Measurements from ENCODE around the gene DCST2.

The DCST2 gene

GRCh38 chr1:155038602-155039307 is 5.2 kb upstream of the DCST2 start:
- no peak overlapping the region for H3K9ac ChIP-seq (ENCODE audit: low read length in 5 of 5)
- H3K4me3 ChIP-seq (ENCODE audit: low read depth in 1 of 5, low read length in 5 of 5), result no peak overlapping the region

GRCh38 chr1:155037851-155038441 is 4.4 kb upstream of the DCST2 start:
- H3K27ac ChIP-seq (ENCODE audit: low read depth, low read length), result no peak overlapping the region
- H3K4me3 ChIP-seq (ENCODE audit: low read depth in 1 of 5, low read length in 5 of 5), result no peak overlapping the region
- no peaks in the 10 kb centered on the region for H3K9me3 ChIP-seq (ENCODE audit: control insufficient read depth in 5 of 5, low read length in 5 of 5)
- no peaks in the 10 kb centered on the region for H3K36me3 ChIP-seq (ENCODE audit: control insufficient read depth in 5 of 5, insufficient read depth in 5 of 5, low read length in 5 of 5)
- H3K4me1 ChIP-seq (ENCODE audit: control insufficient read depth in 5 of 5, insufficient read depth in 5 of 5, low read length in 5 of 5), result peaks cover 0 to 23% (median 18%) of the 10 kb centered on the region in 5 donors
- H3K27me3 ChIP-seq (ENCODE audit: control insufficient read depth in 5 of 5, insufficient read depth in 4 of 5, low read length in 5 of 5), result no peaks in the 10 kb centered on the region
- H3K9ac ChIP-seq (ENCODE audit: low read length in 5 of 5), result no peak overlapping the region

More at GRCh38 chr1:155038602-155039307, 5.2 kb upstream of the DCST2 start:
- H3K9me3 ChIP-seq (ENCODE audit: control insufficient read depth in 5 of 5, low read length in 5 of 5), result no peaks in the 10 kb centered on the region
- H3K27me3 ChIP-seq (ENCODE audit: control insufficient read depth in 5 of 5, insufficient read depth in 4 of 5, low read length in 5 of 5), result no peaks in the 10 kb centered on the region
- no peak overlapping the region for H3K27ac ChIP-seq (ENCODE audit: low read depth, low read length)
- H3K4me1 ChIP-seq (ENCODE audit: control insufficient read depth in 5 of 5, insufficient read depth in 5 of 5, low read length in 5 of 5), result peaks cover 0 to 23% (median 18%) of the 10 kb centered on the region in 5 donors
- H3K36me3 ChIP-seq (ENCODE audit: control insufficient read depth in 5 of 5, insufficient read depth in 5 of 5, low read length in 5 of 5), result no peaks in the 10 kb centered on the region

- Histone ChIP-seq H3K36me3 (ENCODE audit: control insufficient read depth in 5 of 5, insufficient read depth in 5 of 5, low read length in 5 of 5) (no peaks in the 10 kb centered on the region), H3K4me1 (ENCODE audit: control insufficient read depth in 5 of 5, insufficient read depth in 5 of 5, low read length in 5 of 5) (peaks cover 0 to 23% (median 18%) of the 10 kb centered on the region in 5 donors), H3K4me3 (ENCODE audit: low read depth in 1 of 5, low read length in 5 of 5) (no peak overlapping the region), H3K27ac (ENCODE audit: low read depth, low read length) (no peak overlapping the region), H3K9me3 (ENCODE audit: control insufficient read depth in 5 of 5, low read length in 5 of 5) (no peaks in the 10 kb centered on the region), H3K27me3 (ENCODE audit: control insufficient read depth in 5 of 5, insufficient read depth in 4 of 5, low read length in 5 of 5) (no peaks in the 10 kb centered on the region), H3K9ac (ENCODE audit: low read length in 5 of 5) (no peak overlapping the region)
Measured at GRCh38 chr1:155037043-155037442, 3.5 kb upstream of the DCST2 start.

- Histone ChIP-seq H3K9ac (ENCODE audit: low read length in 5 of 5) (no peak overlapping the region), H3K4me1 (ENCODE audit: control insufficient read depth in 5 of 5, insufficient read depth in 5 of 5, low read length in 5 of 5) (peaks cover 0 to 23% (median 18%) of the 10 kb centered on the region in 5 donors), H3K27ac (ENCODE audit: low read depth, low read length) (no peak overlapping the region), H3K36me3 (ENCODE audit: control insufficient read depth in 5 of 5, insufficient read depth in 5 of 5, low read length in 5 of 5) (no peaks in the 10 kb centered on the region), H3K4me3 (ENCODE audit: low read depth in 1 of 5, low read length in 5 of 5) (no peak overlapping the region), H3K9me3 (ENCODE audit: control insufficient read depth in 5 of 5, low read length in 5 of 5) (no peaks in the 10 kb centered on the region), H3K27me3 (ENCODE audit: control insufficient read depth in 5 of 5, insufficient read depth in 4 of 5, low read length in 5 of 5) (no peaks in the 10 kb centered on the region)
Measured at GRCh38 chr1:155035936-155036335, 2.4 kb upstream of the DCST2 start.

GRCh38 chr1:155034318-155035208 is 982 bp upstream of the DCST2 start:
- Histone ChIP-seq H3K4me3 (ENCODE audit: low read depth in 1 of 5, low read length in 5 of 5) (no peak overlapping the region), H3K9me3 (ENCODE audit: control insufficient read depth in 5 of 5, low read length in 5 of 5) (no peaks in the 10 kb centered on the region), H3K27ac (ENCODE audit: low read depth, low read length) (no peak overlapping the region), H3K4me1 (ENCODE audit: control insufficient read depth in 5 of 5, insufficient read depth in 5 of 5, low read length in 5 of 5) (peaks cover 0 to 23% (median 18%) of the 10 kb centered on the region in 5 donors), H3K36me3 (ENCODE audit: control insufficient read depth in 5 of 5, insufficient read depth in 5 of 5, low read length in 5 of 5) (no peaks in the 10 kb centered on the region), H3K27me3 (ENCODE audit: control insufficient read depth in 5 of 5, insufficient read depth in 4 of 5, low read length in 5 of 5) (no peaks in the 10 kb centered on the region), H3K9ac (ENCODE audit: low read length in 5 of 5) (no peak overlapping the region)

- Histone ChIP-seq H3K9ac (ENCODE audit: low read length in 5 of 5) (no peak overlapping the region), H3K27me3 (ENCODE audit: control insufficient read depth in 5 of 5, insufficient read depth in 4 of 5, low read length in 5 of 5) (no peaks in the 10 kb centered on the region), H3K4me3 (ENCODE audit: low read depth in 1 of 5, low read length in 5 of 5) (no peak overlapping the region)
Measured at GRCh38 chr1:155032886-155033285, 695 bp downstream of the DCST2 start.

GRCh38 chr1:155030899-155031298 is 2.7 kb downstream of the DCST2 start:
- Histone ChIP-seq H3K9me3 (ENCODE audit: control insufficient read depth in 5 of 5, low read length in 5 of 5) (no peaks in the 10 kb centered on the region), H3K9ac (ENCODE audit: low read length in 5 of 5) (no peak overlapping the region), H3K4me3 (ENCODE audit: low read depth in 1 of 5, low read length in 5 of 5) (no peak overlapping the region), H3K27me3 (ENCODE audit: control insufficient read depth in 5 of 5, insufficient read depth in 4 of 5, low read length in 5 of 5) (no peaks in the 10 kb centered on the region), H3K4me1 (ENCODE audit: control insufficient read depth in 5 of 5, insufficient read depth in 5 of 5, low read length in 5 of 5) (peaks cover 0 to under 1% (median 0%) of the 10 kb centered on the region in 5 donors), H3K27ac (ENCODE audit: low read depth, low read length) (no peak overlapping the region), H3K36me3 (ENCODE audit: control insufficient read depth in 5 of 5, insufficient read depth in 5 of 5, low read length in 5 of 5) (no peaks in the 10 kb centered on the region)

More at GRCh38 chr1:155032886-155033285, 695 bp downstream of the DCST2 start:
- Histone ChIP-seq H3K4me1 (ENCODE audit: control insufficient read depth in 5 of 5, insufficient read depth in 5 of 5, low read length in 5 of 5) (peaks cover 0 to 14% (median 11%) of the 10 kb centered on the region in 5 donors), H3K27ac (ENCODE audit: low read depth, low read length) (no peak overlapping the region), H3K36me3 (ENCODE audit: control insufficient read depth in 5 of 5, insufficient read depth in 5 of 5, low read length in 5 of 5) (no peaks in the 10 kb centered on the region), H3K9me3 (ENCODE audit: control insufficient read depth in 5 of 5, low read length in 5 of 5) (no peaks in the 10 kb centered on the region)

- Histone ChIP-seq H3K36me3 (ENCODE audit: control insufficient read depth in 5 of 5, insufficient read depth in 5 of 5, low read length in 5 of 5) (no peaks in the 10 kb centered on the region), H3K4me3 (ENCODE audit: low read depth in 1 of 5, low read length in 5 of 5) (no peak overlapping the region), H3K9me3 (ENCODE audit: control insufficient read depth in 5 of 5, low read length in 5 of 5) (no peaks in the 10 kb centered on the region), H3K9ac (ENCODE audit: low read length in 5 of 5) (no peak overlapping the region), H3K27ac (ENCODE audit: low read depth, low read length) (no peak overlapping the region), H3K4me1 (ENCODE audit: control insufficient read depth in 5 of 5, insufficient read depth in 5 of 5, low read length in 5 of 5) (no peaks in the 10 kb centered on the region), H3K27me3 (ENCODE audit: control insufficient read depth in 5 of 5, insufficient read depth in 4 of 5, low read length in 5 of 5) (no peaks in the 10 kb centered on the region)
Measured at GRCh38 chr1:155030243-155030795, 3.3 kb downstream of the DCST2 start.

- H3K36me3 ChIP-seq (ENCODE audit: control insufficient read depth in 5 of 5, insufficient read depth in 5 of 5, low read length in 5 of 5), result no peaks in the 10 kb centered on the region
- no peaks in the 10 kb centered on the region for H3K4me1 ChIP-seq (ENCODE audit: control insufficient read depth in 5 of 5, insufficient read depth in 5 of 5, low read length in 5 of 5)
- H3K9ac ChIP-seq (ENCODE audit: low read length in 5 of 5), result no peak overlapping the region
- H3K27ac ChIP-seq (ENCODE audit: low read depth, low read length), result no peak overlapping the region
- no peak overlapping the region for H3K4me3 ChIP-seq (ENCODE audit: low read depth in 1 of 5, low read length in 5 of 5)
- no peaks in the 10 kb centered on the region for H3K27me3 ChIP-seq (ENCODE audit: control insufficient read depth in 5 of 5, insufficient read depth in 4 of 5, low read length in 5 of 5)
- no peaks in the 10 kb centered on the region for H3K9me3 ChIP-seq (ENCODE audit: control insufficient read depth in 5 of 5, low read length in 5 of 5)
Measured at GRCh38 chr1:155029513-155030242, 3.9 kb downstream of the DCST2 start.

Measured in subcutaneous abdominal adipose tissue (tissue), 5 donors.